OCI-LY3 (cell line): ENCODE results near the gene SLC7A6OS.
A peak's percentile ranks its signal among the peaks of the same experiment; 100 is the strongest.

Experiments
- H2AFZ ChIP-seq: fragments of 200-600, 300-600 bp; shearing (Covaris generic); 2 replicates; pipeline ENCODE4 v1.6.0; 2014; ENCODE audit warnings: antibody characterized with exemption, low read depth, low read length
- H3K27ac ChIP-seq: fragments of 200-600, 300-600 bp; sonication (generic); 2 replicates; pipeline ENCODE4 v1.5.1; 2014; ENCODE audit warnings: mild to moderate bottlenecking, low read length, moderate library complexity, mixed read lengths
- H3K27me3 ChIP-seq: fragments of 200-600, 300-600 bp; sonication (generic); 2 replicates; pipeline ENCODE4 v1.6.1; 2014; ENCODE audit warnings: low read depth, low read length, mixed read lengths
- H3K36me3 ChIP-seq: fragments of 200-600, 300-600 bp; sonication (generic); replicated peaks from 2 replicates; pipeline ENCODE3; 2014; ENCODE audit warnings: low read depth, low read length, mixed read lengths
- H3K4me1 ChIP-seq: fragments of 300-600, 200-600 bp; sonication (generic); 2 replicates; pipeline ENCODE4 v1.6.1; 2014; ENCODE audit warnings: low read length, mixed read lengths
- H3K4me2 ChIP-seq: fragments of 200-600, 300-600 bp; sonication (generic); 2 replicates; pipeline ENCODE4 v1.6.1; 2014; ENCODE audit warnings: low read length, mixed read lengths
- H3K4me3 ChIP-seq: fragments of 300-600, 200-600 bp; sonication (generic); 2 replicates; pipeline ENCODE4 v1.5.1; 2014; ENCODE audit warnings: antibody characterized with exemption, mild to moderate bottlenecking, low read length, moderate library complexity
- H3K79me2 ChIP-seq: fragments of 300-600, 200-600 bp; shearing (Covaris generic); 2 replicates; pipeline ENCODE4 v1.6.1; 2014; ENCODE audit warnings: mild to moderate bottlenecking, low read length, mixed read lengths
- H3K9ac ChIP-seq: fragments of 300-600, 200-600 bp; shearing (Covaris generic); 2 replicates; pipeline ENCODE4 v1.6.0; 2014; ENCODE audit warnings: mild to moderate bottlenecking, low read length, moderate library complexity
- H3K9me3 ChIP-seq: fragments of 200-600, 300-600 bp; shearing (Covaris generic); 2 replicates; pipeline ENCODE4 v1.6.1; 2014; ENCODE audit warnings: low read length, mixed read lengths; ENCODE audit not compliant: insufficient read depth
- H4K20me1 ChIP-seq: fragments of 200-600, 300-600 bp; sonication (generic); 2 replicates; pipeline ENCODE4 v1.6.1; 2016; ENCODE audit warnings: low read length, mixed read lengths; ENCODE audit not compliant: insufficient read depth
- CTCF ChIP-seq: fragments of 200-600, 300-600 bp; sonication (generic); IDR thresholded peaks from 2 replicates; pipeline ENCODE4 v1.5.1; 2014; ENCODE audit warnings: antibody characterized with exemption, low read length, low read depth
- EZH2phosphoT487 ChIP-seq: fragments of 200-600 bp; shearing (Covaris generic); IDR thresholded peaks from 2 replicates; pipeline ENCODE4 v1.6.1; 2018; ENCODE audit warnings: antibody characterized with exemption, mixed run types, low read depth

Gene SLC7A6OS

GRCh38 chr16:68267612-68268405 lies 42.9 kb downstream of the SLC7A6OS start:
- H3K4me3 ChIP-seq: no peak overlapping the region
- no peak overlapping the region for H3K9ac ChIP-seq
- H4K20me1 ChIP-seq: peaks cover 19% of the 10 kb centered on the region
- no peak overlapping the region for H3K4me2 ChIP-seq
- no peak for TF ChIP-seq EZH2phosphoT487
- no peak for TF ChIP-seq CTCF
- H3K4me1 ChIP-seq: peaks cover 12% of the 10 kb centered on the region
- peaks cover 81% of the 10 kb centered on the region for H3K79me2 ChIP-seq
- no peak overlapping the region for H2AFZ ChIP-seq
- H3K9me3 ChIP-seq: no peaks in the 10 kb centered on the region
- H3K27ac ChIP-seq: no peak overlapping the region
- no peaks in the 10 kb centered on the region for H3K27me3 ChIP-seq
- H3K36me3 ChIP-seq: peaks cover 4% of the 10 kb centered on the region

GRCh38 chr16:68265078-68265920 lies 45.4 kb downstream of the SLC7A6OS start:
- H3K79me2 ChIP-seq: peaks cover 63% of the 10 kb centered on the region
- peak overlapping the region; percentile 83; the same call in 1 of the 2 replicates for H2AFZ ChIP-seq

GRCh38 chr16:68264128-68265077 lies 46.3 kb downstream of the SLC7A6OS start, which contains the start of gene SLC7A6:
TSS of gene SLC7A6 (plus strand) at chr16:68264526. CDS start at chr16:68274727, 10,201 bp downstream.
- Histone ChIP-seq H3K27me3 (no peaks in the 10 kb centered on the region), H3K9ac (peak within 1 kb of the TSS; percentile 84), H3K9me3 (no peaks in the 10 kb centered on the region), H3K27ac (peak within 1 kb of the TSS; percentile 59), H4K20me1 (peaks cover 4% of the 10 kb centered on the region), H3K36me3 (peaks cover 4% of the 10 kb centered on the region), H2AFZ (peak within 1 kb of the TSS; percentile 88), H3K4me2 (peak within 1 kb of the TSS; percentile 87), H3K79me2 (peaks cover 54% of the 10 kb centered on the region), H3K4me3 (peak within 1 kb of the TSS; percentile 91), H3K4me1 (peaks cover 10% of the 10 kb centered on the region; the same call in 1 of the 2 replicates)
- peak; percentile 74 for TF ChIP-seq CTCF
- no peak for TF ChIP-seq EZH2phosphoT487

More at GRCh38 chr16:68265078-68265920, 45.4 kb downstream of the SLC7A6OS start:
- H3K4me1 ChIP-seq: peaks cover 10% of the 10 kb centered on the region; the same call in 1 of the 2 replicates
- peaks cover 4% of the 10 kb centered on the region for H3K36me3 ChIP-seq
- peak overlapping the region; percentile 91 for H3K4me3 ChIP-seq
- H3K27ac ChIP-seq: peak overlapping the region; percentile 52
- H3K4me2 ChIP-seq: peak overlapping the region; percentile 87
- no peak for TF ChIP-seq CTCF
- TF ChIP-seq EZH2phosphoT487: no peak
- peaks cover 11% of the 10 kb centered on the region for H4K20me1 ChIP-seq
- H3K9ac ChIP-seq: peak overlapping the region; percentile 84
- H3K9me3 ChIP-seq: no peaks in the 10 kb centered on the region
- H3K27me3 ChIP-seq: no peaks in the 10 kb centered on the region
